HG02763 (cell line): ENCODE data around the gene CHAD.
A peak's percentile ranks its signal among the peaks of the same experiment; 100 is the strongest.

Experiments
- ATAC-seq: cut with Tn5 transposase; IDR thresholded peaks from one replicate; pipeline ENCODE4 v1.9.1; 2021; ENCODE audit warnings: mild to moderate bottlenecking, moderate library complexity; ENCODE audit not compliant: unreplicated experiment

CHAD gene, protein sequence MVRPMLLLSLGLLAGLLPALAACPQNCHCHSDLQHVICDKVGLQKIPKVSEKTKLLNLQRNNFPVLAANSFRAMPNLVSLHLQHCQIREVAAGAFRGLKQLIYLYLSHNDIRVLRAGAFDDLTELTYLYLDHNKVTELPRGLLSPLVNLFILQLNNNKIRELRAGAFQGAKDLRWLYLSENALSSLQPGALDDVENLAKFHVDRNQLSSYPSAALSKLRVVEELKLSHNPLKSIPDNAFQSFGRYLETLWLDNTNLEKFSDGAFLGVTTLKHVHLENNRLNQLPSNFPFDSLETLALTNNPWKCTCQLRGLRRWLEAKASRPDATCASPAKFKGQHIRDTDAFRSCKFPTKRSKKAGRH

DNA sequence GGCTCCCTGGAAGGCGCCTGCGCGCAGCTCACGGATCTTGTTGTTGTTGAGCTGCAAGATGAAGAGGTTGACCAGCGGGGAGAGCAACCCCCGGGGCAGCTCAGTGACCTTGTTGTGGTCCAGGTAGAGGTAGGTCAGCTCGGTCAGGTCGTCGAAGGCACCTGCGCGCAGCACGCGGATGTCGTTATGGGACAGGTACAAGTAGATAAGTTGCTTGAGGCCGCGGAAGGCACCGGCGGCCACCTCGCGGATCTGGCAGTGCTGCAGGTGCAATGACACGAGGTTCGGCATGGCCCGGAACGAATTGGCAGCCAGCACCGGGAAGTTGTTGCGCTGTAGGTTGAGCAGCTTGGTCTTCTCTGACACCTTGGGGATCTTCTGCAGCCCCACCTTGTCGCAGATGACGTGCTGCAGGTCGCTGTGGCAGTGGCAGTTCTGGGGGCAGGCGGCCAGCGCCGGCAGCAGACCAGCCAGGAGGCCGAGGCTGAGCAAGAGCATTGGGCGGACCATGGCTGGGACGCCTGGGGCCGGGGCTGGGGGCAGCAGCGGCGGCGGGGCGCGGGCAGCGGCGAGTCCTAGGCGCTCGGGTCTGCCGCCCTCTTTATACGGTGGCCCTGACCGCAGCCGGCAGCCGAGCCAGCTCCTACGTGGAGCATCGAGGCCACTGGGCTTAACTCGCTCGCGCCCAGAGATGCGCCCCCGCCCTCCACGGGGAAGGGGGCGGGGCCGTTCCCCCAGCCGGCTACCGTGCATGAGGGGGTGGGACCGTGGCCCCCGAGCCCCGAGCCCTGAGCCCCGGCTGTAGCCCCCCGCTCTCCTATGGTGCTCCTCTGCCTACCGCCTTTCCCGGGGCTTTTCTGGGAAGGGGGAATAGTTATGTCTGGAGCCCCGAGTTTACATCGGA lies at the start of gene CHAD:
CHAD (minus strand) TSS at position 577 of the 904 bp plus-strand sequence; CDS start at position 510, 67 bp downstream.
- ATAC-seq, result no peak

DNA sequence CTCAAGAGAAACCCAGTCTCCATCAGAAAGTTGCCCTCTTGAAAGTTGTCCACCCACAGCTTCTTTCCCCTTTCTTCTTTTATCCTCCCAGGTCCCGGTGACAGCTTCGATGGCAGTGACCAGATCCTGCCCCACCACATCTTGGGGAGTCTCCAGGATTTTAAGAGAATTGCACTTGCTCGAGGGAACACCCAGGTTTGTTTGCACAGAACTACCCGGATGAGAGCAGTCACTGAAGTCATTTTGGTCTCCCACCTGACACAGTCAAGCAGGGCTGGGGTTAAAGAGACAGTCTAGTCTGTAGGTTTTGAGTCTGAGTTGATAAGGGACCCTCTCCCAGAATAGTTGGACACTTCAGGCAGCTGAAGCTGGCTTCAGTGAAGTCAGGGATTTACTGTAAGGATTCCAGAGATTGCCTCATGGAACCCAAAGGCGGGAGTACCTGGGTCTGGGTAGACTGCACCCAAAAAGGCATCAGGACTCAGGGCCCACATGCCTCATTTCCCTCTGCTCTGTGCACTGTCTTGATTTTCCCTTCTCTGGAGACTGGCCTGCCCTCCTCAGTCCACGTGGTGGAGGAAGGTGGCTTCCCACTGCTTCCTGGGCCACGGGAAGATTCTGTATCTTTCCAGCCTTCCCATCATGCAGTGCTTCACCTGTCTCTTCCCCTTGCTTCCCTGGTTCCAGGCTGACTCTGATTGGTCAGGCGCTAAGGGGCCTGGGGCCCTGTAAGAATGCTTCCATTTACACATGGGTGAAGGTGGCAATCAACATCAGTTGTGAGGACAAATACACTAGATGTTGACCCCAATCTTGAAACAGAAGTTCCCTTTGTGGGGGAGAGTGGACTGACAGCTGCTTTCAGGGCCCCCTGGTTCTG lies 49.1 kb upstream of the CHAD start:
- ATAC-seq, result no peak

DNA sequence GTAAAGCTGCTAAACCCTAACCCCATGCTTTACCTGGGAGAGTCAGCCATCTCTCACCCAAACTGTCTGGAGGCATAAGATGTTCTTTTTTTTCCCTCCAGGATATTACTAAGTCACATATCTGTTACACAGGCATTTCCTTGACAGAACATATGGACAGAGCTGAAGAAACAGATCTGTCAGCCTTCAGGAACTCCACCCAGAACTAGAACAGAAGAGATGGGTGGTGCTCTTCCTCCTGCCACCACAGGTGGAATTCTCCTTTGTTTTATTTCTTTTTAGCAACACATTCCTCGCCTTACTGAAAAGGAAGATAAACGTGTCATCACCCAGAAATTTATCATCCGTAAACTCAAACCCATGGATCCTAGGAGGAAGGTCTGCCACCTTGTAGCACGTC lies 48.3 kb upstream of the CHAD start:
- ATAC-seq, result no peak

DNA sequence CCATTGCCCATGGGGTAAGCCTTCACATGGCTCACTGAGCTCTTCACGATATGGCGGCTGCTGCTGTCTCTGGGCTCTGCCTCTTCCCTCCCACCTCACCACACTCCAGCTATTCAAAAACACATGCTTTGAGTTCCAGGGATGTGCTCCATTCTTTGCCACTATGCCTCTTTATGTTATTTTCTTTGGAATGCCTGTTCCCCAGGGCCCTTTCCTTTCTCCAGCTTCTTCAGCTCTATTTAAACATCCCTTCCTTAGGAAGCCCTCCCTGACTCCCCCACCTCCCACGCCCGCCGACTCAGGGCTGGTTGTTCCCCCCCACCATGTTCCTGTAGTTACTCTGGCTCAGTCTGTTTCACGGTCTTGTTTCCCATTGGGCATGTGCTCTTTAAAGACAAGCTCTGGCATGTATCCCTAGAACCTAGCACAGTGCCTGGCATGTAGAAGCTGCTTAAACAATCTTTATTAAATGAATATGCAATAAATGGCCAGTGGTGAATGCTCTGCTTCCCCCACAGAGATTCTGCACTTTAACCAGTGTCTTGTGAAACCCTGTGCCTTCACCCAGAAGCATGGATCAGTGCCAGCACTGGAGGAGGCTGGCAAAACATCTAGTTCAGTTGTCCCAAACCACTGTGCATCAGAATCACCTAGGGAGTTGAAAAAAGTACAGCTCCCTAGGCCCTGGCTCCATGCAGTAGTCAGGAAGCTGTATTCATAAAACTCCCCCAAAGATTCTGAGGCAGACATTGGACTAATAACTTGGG lies 46.4 kb upstream of the CHAD start:
- ATAC-seq, result no peak

DNA sequence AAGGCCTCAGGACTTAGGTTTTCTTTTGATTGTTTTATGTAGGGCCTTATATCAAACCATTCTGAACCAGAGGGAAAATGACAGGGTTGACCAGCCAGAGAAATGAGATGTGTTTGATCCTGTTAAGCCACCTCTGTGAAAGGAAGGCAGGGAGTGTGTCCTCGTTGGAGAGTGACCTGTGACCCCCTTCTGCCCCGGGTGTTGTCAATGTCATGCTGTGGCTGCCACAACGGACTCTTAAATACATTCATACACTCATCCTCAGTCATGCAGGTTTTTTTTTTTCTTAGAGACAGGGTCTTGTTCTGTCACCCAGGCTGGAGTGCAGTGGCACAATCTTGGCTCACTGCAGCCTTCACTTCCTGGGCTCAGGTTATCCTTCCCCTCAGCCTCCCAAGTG lies 45.7 kb upstream of the CHAD start:
- no peak for ATAC-seq

DNA sequence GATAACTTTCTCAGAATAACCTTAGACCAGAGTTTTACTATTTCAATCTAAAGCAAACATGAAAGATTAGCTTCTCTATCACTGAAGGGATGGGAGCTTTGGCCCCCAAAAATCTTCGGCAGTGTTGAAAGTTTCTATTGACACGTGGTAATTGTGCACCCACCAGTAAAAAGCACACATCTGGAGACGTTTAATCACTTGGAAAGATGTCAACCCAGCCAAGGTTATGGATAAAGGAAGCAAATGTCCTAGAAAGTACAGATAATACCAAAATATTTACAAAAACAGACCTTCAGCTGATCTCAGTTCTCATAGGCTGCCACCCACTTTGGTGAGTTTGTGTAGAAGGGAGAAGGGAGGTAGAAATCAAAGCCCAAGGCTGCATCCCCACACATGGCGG lies 44.8 kb upstream of the CHAD start:
- ATAC-seq, result no peak

DNA sequence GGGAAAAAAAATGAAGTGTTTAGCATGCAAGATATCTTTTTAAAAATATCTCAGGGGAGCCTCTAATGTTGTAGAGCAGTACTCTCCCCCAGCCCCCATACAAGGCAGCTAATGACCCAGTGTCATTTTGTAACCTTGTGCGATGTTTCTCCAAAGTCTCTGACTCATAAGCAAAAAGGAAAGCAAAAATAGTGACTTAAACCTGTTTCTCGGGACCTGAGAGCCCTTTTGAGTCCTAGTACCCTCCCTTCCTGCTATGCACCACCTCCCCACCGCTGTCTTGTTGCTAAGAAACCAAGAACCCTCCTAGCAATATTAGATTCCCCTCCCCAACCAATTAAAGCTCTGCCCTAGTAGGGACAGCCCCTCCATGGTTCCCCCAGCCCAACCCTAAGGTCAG lies 42.4 kb upstream of the CHAD start:
- peak; percentile 69 for ATAC-seq

DNA sequence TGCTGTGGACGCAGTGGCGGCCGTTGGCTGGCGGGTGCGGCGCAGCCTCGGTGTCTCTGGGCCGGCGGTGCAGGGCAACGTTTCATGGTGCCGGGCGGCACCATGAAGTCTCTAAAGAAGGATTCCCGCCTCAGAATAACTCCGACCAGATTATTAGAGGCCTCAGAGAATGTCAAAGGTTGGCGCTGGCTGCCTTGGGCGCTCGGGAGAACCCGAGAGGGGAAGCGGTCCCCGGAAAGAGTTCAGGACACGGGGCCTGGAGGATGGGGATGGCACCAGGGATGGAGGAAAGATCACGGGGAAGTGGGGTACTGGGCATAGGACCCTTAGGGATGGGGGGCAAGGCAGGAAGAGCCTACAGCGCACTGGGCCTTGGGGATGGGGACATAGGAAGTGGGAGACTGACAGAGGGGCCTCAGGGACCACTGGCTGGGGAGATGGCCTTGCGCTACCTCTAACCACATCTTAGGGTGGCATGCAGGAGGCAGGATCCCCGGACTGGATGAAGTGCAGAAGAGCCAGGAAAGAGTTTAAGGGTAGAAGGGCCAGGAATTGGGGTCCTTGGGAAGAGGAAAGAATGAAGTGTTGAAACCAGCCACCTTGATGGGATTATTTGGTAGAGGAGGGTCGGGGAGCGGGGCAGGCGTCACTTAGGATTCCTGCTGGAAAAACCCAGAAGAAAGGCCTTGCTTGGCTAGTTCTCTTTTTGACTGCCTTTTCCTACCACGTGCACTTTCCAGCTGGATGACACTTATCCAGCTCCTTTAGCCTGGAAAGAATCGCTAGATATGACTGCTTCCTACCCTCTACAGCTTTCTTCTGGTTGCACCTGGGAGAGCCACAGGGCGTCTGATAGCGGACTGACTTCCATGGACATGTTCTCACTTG lies 40.1 kb upstream of the CHAD start:
- no peak for ATAC-seq

DNA sequence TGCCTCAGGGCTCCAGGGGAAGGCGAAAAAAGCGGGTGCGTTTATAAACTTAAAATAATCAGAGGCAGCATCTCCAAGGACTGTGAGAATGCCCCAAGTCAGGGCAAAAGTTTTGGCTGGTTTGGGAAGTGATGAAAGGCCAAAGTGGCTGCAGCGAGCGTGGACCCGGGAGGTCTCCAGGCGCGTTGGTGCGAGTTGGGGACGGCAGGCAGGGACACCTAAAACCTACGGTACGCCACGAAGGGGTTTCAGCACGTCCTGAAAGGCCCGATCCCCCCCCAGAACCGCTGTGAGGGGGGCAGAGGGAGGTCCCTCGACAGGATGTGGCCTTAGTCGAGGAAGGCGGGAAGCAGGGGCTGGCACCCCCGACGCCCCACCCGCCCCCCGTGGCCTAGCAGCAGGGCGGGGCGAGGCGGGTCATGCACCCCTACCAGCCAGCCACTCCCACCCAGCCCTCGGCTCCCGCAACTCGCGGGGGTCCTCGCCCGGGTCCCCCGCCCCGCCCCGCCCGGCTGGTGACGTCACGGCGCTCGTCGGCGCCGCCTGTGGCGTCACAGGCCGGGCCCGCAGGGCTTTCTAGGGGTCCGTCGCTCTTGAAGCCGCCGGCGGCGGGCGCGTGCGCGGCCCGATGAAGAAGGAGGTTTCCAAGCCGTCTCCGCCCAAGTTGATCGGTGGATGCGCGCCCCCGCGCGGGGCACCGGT lies 39.3 kb upstream of the CHAD start, which contains the start of gene MYCBPAP:
MYCBPAP (plus strand) TSS at position 569 of the 702 bp plus-strand sequence. CDS start 236 bp downstream, outside the sequence.
- ATAC-seq, result no peak

DNA sequence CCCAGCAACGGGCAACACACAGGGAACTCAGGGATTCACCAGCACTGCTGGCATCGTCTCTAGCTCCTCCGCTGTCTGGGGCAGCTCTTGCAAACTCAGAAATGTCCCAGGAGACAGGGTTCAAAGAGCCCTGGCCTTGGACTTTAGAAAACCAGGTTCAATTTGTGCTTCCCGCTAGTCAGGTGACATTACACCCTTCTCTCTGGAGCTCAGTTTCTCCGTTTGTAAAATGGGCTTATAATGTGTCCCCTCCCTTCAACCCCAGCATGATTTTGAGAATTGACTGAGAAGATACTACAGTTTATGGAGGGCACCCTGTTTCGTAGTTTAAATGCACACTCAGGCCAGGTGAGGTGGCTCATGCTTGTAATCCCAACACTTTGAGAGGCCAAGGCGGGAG lies 37.6 kb upstream of the CHAD start:
- ATAC-seq, result no peak

DNA sequence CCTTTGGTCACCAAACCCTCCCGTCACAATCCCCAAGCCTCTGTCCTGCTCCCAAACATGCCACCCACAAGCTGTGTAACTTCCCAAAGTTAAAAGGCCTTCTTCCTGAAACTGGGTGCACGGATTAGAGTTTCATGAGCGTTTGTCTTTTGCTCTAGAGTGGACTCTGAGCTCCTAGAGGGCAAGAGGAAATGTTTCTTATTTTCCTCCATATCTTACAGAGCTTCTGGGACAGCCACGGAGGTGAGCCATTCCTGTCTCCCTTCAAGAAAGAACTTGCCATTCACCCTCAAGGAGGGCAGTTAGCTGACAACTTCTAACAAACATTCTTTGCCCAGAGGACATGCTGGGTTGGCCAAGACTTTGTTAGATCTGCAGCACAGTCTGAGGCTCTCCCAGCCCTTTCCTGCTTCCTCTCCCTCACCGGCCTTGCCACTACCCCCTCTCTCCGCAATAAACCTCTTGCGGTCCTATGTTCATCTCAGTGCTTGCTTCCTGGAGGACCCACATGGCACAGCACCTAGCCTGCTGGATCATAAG lies 37.0 kb upstream of the CHAD start:
- ATAC-seq, result no peak

DNA sequence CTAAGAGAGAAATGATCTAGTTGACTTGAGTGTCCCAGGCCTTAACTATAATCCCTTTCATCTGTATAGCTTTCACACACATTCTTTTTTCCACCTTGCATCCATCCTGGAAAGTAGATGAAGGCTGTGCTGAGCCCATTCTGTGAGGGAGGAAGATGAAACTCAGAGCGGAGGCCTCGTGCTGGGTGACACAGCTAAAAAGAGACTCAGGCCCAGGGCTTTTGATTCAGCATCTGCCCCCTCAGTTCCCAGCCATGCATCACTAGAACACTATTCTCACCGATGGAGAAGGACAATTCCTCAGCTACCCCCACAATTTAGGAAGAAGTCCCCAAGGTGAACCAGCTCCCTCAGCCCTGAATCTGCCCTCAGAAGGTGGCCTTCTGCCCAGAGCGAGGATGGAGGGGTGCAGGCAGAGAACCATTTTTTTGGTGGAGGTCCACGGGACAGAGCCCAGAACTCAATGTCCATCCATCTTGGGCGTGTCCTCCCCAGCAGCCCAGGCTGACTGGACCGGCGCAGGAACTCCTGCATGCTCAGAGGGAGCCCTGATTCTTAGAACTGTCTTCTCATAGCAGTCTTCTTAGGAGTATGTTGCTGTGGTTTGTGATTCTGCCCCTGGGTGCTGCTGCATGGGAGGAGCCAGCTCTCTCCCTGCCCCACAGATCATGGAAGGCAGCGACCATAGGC lies 33.8 kb upstream of the CHAD start:
- ATAC-seq, result no peak

DNA sequence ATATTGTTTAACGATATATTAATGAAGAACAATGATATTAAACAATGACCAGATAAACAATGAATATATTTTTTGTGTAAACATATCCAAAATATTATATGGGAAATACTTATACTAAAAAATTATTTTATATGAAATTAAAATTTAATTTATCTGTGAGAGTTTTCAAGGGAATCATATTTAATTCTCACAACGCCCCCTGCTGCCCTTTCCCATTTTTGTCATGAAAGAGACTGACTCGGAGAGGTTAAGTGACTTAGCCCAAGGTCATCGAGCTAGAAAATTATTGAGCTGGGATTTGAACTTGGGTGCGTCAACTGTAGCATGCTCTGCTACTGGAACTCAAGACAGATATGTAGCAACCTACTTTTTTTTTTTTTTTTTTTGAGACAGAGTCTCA lies 32.4 kb upstream of the CHAD start:
- ATAC-seq, result no peak

DNA sequence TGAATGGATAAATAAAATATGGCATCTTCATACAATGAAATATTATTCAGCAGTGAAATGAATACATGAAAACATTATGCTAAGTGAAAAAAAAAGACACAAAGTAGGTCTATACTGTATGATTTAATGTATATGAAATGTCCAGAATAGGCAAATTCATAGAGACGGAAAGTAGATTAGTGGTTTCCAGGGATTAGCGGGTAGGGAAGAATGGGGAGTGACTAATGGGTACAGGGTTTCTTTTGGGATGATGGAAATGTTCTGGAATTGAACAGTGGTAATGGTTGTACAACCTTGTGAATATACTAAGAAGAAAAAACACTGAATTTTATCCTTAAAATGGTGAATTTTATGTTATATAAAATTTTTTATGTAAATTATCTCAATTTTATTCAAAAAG lies 31.0 kb upstream of the CHAD start:
- ATAC-seq, result no peak

DNA sequence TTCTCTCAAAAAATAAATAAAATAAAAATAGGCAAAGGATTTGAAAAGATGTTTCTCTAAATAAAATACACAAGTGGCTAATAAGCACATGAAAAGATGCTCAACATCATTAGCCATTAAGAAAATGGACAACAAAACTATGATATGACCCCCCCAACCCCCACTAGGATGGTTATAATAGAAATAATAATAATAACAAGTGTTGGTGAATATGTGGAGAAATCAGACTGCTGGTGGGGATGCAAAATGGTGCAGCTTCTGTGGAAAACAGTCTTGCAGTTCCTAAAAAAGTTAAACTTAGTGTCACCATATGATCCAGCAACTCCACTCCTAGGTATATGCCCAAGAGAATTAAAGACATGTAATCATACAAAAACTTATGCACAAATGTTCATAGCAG lies 30.6 kb upstream of the CHAD start:
- no peak for ATAC-seq

DNA sequence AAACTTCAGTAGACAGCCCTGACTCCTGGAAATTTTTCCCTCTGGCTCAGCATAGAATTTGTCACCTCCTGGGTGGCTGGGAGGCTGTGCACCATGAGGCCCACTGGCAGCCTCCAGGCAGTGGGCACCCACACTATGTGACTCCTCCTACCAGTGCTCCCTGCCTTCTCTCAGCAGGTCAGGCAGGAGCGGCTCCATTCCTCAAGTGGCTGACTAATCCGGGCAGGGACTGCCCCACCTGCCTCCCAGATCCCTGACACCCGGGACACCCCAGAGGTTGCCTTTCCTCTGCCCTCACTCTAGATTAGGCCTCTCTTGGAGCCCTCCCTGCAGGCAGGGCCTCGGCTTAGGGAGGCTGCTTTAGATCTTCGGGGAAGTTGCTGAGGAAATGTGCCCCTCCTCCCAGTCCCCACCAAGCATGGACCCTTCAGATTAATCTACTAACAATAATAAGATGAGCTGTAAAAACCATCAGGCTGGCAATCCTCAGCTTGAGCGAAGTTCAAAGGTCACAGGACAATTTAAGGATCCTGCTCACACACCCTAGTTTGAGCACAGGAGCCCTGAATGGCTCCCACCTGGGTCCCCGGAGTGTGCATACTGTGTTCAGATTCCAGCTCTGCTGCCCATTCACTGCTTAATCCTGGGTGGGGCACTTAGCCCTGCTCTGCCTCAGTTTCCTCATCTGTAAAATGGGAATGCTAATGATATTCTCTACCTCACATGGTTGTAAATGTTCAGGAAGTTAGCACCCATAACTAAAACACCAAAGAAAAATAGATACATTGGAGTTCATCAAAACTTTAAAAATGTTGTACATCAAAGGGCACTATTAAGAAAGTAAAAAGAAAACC lies 29.6 kb upstream of the CHAD start:
- no peak for ATAC-seq

DNA sequence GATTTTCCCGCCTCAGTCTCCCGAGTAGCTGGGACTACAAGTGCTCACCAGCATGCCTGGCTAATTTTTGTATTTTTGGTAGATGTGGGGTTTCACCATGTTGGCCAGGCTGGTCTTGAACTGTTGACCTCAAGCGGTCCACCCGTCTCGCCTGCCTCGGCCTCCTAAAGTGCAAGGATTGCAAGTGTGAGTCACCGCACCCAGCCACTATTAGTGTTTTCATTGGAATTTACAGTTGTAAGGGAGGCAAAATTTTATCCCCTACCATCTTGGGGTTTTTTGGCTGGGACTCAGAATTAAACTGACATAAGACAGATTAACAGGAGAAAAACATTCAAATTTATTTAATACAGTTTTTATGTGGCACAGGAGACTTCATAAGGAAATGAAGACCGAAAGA lies 27.2 kb upstream of the CHAD start:
- ATAC-seq, result no peak
